DLD1 (cell line): Measurements from ENCODE around the gene GRAMD1C.
"Not testable (repeated sequence)": the region's sequence is repeated elsewhere in the genome, so short reads cannot be mapped to it uniquely, and the experiment has no call there.

Experiments used
- in situ Hi-C: cut with HindIII; loops from 2 replicates; pipeline ENCODE4 v1.10.0; 2017; ENCODE audit warnings: low sequenced_read_pairs

The GRAMD1C gene

DNA sequence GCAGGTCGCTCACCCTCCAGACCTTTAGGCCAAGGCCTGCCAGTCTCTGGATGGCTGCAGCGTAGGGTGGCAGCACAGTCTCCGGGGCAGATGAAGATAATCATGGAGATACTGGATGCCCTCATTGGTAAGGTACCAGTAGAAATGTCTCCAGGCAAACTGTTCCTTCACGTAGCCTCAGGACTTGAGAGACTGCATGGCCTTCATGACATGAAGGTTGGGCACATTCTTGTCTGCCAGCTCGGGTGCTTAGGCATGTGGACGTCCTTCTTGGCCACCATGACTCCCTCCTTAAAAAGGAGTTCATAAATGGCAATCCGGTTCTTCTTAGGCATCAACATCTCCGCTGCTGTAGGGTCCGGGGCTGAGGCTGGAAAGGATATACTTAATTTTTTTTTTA is 11.8 kb downstream of the GRAMD1C start:
- in situ Hi-C loops = not testable (repeated sequence)

DNA sequence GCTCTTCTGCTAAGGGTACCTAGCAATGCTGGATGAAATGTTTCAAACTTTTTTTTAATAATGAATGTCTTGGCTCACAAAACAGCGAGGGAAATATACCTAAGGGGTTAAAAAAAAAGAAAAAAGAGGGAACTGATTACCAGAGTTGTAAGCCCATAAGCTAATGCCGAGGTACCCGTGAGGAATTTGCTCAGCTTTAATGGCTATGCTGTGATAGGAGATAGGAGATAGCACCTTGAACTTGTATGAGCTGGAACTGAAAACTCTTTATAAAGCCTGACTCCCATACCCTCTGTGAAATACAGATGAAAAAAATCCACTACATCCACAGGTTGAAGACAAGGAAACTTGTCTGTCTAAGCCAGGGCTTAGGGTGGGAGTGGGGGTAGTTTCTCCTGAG is 13.9 kb downstream of the GRAMD1C start:
- in situ Hi-C loops = no loop called here

DNA sequence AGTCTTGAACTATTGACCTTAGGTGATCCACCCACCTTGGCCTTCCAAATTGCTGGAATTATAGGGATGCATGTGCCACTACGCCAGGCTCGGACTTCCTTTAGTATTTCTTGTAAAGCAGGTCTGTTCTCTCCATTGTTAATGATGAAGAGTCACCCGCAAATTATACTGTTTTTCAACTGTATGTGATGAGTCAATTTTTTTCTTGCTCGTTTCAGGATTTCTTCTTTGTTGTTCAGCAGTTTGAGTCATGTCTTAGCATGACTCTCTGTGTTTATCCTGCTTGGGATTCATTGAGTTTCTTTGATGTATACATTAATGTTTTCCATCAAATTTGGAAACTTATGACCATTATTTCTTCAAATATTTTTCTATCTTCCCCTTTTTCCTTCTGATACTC is 28.9 kb downstream of the GRAMD1C start:
- in situ Hi-C loops = no loop called here

DNA sequence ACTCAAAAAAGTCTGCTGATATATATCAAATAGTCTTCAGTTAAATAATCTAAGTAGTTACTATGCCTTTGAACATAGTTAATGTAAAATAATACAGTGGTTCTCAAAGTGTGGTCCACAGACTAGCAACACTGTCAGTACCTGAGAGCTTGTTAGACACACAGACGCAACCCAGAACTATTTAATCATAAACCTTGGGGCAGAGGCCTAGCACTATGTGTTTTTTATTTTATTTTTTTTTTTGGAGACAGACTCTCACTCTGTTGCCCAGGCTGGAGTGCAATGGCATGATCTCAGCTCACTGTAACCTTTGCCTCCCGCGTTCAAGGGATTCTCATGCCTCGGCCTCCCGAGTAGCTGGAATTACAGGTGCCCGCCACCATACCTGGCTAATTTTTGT is 34.7 kb downstream of the GRAMD1C start:
- in situ Hi-C loops = no loop called here

DNA sequence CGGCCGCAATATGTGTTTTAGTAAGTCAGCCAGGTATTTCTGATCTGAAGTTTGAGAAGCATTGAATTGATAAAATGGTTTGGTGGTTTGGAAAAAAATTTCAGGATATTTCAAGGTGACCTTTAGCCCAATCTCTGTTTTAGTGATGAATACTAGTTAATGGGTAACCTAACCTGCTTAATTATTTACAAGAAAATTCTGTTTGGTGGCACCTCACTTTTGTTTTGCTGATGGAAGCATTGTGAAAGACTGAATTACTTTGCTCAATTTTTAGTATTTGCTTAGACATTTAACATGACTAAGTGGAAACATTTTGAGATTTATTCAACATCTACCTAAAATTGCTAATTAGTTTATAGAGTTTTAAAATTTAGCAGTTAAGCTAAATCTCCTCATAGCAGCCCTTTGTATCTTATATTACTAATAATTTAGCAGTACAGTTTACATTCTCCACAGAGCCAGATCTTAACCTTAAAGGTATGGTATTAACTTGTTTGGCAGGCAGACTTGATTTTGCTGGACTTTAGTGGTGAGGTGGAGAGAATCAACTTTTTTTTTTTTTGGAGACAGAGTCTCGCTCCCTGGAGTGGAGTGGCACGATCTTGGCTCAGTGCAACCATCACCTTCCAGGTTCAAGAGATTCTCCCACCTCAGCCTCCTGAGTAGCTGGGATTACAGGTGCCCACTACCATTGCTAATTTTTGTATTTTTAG is 35.4 kb downstream of the GRAMD1C start:
- in situ Hi-C loops = no loop called here

DNA sequence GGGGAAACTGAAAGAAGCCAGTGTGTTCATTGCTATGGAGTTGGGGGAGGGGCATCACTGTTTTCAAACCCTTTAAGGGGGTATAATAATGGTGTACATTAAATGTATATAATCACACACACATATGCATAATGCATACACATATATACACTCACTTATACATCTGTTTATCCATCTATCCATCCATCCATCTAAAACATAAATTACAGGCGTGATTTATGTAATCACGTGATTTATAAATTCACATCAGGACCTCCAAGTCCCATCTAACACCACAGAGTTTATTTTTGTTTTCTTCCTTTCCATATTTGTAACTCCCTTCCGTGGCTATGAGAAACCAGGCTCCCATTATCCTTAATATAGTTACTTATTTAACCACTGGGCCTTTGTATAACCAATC is 39.8 kb downstream of the GRAMD1C start:
- in situ Hi-C loops = no loop called here

DNA sequence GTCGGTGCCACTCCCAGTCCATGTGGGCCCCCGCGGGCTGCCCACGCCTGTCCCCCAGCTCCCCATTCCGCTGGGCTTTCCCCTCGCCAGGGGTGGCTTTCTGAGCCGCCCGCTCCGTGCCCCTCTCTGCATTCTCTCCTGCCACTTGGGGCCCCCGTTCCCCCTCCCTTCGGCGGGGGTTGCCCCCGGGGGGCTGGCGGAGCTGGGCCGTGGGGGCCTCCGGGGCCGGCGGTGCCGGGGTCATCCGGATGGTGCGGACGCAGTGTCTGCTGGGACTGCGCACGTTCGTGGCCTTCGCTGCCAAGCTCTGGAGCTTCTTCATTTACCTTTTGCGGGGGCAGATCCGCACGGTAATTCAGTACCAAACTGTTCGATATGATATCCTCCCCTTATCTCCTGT is 46.5 kb downstream of the GRAMD1C start:
- in situ Hi-C loops = no loop called here

DNA sequence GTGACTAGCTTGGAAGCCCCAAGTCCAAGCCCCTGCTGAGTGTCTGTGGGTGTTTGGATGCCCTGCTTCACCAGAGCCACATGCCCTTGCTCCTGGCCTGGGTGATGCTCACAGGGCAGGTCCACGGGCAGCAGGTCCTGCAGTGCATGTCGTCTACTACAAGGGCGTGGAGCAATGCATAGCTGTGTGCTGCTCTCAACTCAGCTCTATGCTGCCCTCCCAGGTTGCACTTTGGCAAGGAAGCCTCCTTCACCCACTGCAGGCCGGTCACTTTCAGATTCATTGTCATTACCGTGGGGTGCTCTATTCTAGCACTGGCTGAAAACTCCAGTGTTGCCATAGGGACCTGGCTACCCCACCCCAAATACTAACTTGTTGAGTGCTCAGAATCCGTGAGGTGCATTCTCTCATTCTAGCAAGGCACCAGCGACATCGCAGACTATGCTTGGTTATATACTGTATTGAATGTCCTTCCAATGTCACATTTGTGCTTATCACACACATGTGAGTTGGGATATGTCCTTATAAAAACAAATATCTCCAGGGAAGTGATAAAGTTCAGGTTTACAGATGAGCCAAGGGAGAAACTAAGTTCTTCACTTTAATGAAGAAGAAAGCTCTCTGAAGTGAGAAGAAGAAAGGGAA is 51.8 kb downstream of the GRAMD1C start:
- in situ Hi-C loops = no loop called here

DNA sequence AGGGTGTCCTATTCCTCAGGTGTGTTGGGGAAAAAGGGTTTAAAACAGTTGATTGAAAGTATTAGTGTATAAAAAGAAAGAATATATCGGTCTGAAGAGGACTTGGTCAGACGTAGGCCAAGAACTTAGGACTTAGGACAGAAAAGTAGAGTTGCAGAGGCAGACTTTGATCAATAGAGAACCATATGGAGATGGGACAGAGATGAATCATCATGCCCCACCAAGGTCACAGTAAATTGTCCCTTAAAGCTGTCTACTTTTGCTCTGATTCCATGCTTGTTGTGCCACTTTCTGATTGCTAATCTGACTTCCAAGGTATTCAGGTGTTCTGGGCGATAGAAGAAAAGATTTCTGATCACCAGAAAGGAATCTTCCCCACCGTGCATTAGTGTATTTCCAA is 56.3 kb downstream of the GRAMD1C start:
- in situ Hi-C loops = no loop called here

DNA sequence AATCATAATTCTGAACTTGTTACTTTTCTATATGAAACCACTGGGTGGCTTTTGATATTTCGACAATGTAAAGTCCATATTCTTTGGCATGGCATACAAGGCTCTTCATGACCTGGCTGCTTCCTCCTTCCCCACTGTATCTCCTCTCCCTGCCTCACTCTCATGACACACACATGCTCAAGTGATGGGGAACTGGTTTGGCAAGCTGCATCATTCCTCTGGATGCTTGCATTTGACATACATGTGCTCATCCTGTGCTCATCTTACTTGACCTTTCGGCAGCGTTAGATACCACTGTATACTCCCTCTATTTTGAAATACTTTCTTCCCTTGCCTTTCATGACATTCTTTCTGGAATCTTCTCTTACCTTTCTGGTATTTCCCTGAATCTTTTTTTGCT is 57.4 kb downstream of the GRAMD1C start:
- in situ Hi-C loops = no loop called here

DNA sequence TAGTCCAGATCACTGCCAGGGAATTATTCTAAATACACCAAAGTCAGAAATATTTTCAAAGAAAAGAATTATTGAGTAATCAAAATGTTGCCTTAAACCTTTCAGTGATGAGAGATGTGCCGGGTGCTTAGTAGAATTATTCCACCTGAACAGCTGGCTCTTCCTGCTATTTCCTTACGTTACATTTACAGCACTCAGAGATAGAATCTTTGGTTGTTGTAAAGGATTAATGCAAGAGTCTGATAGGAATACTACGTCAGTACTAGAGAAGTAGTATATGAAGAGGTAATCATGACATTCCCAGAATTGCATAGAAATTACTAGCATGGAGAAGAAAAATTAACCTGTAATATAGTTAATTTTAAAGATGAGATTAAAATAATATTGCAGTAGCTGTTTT is 58.3 kb downstream of the GRAMD1C start:
- in situ Hi-C loops = no loop called here

DNA sequence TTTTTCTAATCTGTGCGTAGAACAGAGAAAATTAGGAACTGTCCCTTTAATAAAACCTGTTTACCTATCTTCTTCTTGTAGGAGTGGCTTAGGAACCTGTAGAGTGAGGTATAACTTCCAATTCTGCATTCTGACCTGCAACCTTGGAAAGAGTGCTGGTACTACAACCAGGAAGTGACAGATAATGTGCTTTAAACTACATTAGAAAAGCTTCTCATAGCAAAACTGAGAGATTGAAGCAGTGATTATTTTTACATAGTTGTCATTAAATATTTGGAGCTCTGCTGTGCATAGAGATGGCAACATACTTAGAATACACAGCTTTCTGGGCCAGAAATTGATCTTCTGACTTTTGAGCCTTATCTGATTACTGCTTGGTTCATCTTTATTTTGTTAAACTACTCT is 58.8 kb downstream of the GRAMD1C start:
- in situ Hi-C loops = no loop called here

DNA sequence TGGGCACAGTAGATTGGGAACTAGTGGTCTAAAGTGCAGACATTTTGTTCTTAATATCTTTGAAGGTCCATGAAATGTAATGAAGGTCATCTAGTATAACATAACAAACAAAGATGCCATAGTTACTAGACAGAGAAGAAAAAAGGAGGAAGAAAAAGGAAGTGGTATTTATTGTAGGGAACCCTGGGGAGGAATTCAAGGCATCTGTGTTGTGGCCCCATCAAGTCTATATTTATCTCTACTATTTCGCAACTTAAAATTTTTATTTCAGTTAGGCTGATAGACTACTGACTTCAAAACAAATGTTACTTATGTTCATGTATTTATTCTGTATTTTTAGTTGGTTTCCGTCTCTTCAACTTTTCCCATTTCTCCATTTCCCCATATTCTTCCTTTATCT is 60.3 kb downstream of the GRAMD1C start:
- in situ Hi-C loops = no loop called here

DNA sequence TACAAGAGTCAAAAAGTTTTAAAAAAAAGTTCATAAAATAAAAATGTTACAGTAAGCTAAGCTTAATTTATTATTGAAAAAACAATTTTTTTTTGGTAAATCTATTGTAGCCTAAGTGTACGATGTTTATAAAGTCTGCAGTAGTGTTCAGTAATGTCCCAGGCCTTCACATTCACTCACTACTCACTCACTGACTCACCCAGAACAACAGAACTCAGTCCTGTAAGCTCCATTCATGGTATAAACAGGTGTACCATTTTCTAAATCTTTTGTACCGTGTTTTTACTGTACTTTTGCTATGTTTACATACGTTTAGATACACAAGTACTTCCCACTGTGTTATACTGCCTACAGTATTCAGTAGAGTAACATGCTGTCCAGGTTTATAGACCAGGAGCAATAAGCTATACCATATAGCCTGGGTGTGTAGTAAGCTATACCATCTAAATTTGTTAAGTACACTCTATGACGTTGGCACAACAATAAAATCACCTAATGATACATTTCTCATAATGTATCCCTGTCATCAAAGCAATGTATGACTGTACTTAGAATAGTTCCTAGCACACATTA is 68.1 kb downstream of the GRAMD1C start:
- in situ Hi-C loops = no loop called here

DNA sequence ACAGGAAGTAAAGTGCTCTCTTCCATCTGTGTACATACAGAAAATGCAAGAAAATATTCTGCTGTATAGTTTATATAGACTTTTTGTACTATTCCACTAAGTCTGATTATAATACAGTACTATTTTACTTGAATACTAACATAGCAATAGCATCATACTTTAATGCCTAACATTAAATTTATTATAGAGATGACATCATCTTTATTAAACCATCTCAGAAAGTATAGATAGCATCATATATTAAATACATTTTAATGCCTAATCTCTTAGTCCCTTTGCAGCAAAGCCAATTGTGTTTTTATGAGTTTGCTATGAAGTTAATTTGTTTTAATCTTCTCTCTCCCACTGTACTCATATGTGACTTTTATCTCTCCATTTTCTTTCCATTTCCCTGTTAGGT is 69.5 kb downstream of the GRAMD1C start:
- in situ Hi-C loops = no loop called here

DNA sequence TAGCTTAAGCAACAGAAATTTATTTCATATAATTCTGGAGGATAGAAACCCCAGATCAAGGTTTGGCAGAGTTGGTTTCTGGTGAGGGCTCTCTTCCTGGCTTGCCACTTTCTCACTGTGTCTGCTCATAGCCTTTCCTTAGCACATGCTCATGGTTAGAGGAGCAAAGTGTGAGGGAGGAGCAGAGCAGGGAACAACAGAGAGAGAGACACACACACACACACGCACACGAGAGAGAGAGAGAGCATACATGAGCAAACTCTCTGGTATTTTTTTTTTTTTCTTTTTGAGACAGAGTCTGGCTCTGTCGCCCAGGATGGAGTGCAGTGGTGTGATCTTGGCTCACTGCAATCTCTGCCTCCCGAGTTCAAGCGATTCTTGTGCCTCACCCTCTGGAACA is 72.4 kb downstream of the GRAMD1C start:
- in situ Hi-C loops = no loop called here

DNA sequence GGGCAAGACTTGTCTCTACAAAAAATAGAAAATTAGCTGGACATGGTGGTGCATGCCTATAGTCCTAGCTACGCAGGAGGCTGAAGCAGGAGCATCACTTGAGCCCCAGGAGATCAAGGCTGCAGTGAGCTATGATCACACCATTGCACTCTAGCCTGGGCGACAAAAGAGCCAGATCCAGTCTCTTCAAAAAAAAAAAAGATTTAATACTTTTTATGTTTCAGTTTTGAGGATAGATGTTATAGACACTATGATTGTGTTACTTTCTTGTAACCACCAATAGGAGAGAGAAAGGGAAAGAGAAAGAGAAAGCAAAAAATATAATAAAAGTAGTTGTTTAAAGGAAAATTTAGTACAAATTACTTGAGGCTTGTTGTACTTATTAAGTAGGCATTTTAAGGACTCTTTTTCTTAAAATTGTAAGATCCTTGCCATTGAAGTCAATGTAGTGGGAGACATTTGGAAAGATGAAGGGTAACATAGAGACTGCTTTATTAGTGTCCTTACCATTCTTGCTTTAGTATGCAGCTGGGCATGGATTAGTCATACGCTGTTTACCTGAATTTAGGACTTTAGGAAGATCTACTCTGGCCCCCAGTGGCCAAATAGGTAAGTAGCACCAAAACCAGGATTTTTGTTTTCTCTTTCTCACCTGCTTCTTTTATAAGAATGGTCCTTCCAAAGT is 74.1 kb downstream of the GRAMD1C start:
- in situ Hi-C loops = no loop called here

DNA sequence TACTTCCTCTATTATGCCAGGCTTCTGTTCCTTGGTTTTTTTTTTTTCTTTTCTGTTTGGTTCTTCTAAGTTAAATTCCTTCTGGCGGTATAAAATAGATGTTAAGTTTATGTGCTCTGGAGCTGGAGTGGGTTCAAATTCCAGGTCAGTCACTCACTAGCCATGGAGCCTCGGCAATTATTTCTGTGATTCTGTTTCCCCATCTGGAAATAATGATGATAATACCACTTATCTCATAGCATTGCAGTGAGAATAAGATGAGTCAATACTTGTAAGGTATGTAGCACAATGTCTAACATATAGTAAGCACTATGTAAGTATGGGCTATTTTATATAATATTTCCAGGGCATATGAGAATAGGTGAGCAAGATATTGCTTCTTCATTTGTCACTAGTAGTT is 76.1 kb downstream of the GRAMD1C start:
- in situ Hi-C loops = no loop called here

DNA sequence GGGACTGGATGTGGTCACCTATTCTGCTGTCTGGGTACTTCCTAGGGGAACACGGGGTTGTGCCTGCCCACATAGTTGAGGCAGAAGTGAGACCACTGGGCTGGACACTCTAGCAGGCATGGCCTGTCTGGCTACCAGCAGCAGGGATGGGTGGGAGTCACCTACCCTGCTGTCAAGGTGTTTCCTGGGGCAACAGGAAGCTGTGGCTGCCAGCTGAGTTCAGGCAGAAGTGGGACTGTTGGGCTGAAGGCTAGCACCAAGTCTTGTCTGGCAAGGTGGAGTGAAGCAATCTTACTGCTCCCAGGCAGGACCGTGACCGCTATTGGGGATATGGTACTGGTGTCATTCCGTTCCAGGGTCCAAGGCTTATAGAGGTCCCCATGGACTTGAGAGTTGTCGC is 89.0 kb downstream of the GRAMD1C start:
- in situ Hi-C loops = no loop called here

DNA sequence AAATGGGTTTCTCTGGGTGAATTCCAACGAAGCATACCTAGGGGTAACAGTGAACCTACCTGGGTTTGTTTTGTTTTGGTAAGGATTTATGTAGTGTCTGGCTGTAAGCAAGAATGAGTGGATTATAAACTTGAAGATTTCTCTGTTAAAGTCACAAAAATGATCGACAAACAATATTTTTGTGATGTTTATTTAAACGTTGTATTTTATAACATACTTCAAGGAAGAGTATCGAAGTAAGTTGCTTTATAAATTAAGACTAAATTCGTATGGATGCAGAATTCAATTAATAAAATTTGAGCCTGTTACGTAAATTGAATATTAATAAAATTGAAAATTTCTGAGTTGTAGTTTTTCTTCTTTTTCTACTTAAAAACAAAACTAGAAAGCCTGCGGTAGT is 108.2 kb downstream of the GRAMD1C start:
- in situ Hi-C loops = no loop called here

DNA sequence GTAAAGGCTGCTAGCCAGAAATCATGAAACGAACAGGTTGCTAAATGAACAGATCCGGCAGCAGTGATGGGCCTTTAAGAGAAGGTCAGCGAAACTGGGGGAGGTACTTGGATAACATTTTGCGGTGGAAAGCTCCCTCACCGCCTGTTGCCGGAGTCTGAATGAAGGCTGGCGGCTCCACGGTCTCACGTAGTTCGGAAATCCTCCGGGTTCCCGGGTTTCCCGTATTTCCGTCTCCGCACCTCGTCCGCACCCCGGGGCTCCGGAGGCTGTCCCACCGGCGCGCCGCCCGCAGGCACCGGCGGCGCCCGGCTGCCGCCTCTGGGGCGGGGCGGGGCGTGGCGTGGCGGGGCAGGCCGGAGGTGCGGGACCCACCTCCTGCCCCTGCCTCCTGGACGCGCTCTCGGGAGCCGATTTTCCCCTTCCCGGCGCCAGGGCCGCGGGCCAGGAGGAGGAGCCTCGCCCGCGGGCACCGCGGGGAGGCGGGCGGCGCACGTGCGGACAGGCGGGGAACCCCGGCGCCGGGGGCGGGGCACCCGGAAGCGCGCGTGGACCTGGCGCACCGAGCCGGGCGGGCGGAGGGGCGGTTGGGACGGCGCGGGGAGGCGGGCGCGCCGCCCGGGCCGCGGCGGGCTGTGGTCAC is 108.9 kb downstream of the GRAMD1C start, which contains the start of gene ZDHHC23:
Gene ZDHHC23, plus strand, starts transcription at position 642 of the 643 bp plus-strand sequence. CDS start 790 bp downstream, outside the sequence.
- in situ Hi-C loops = no loop called here
